ENCODE results near the gene CLEC2B.
A peak's percentile ranks its signal among the peaks of the same experiment; 100 is the strongest.
"Not testable (repeated sequence)": the region's sequence is repeated elsewhere in the genome, so short reads cannot be mapped to it uniquely, and the experiment has no call there.

The CLEC2B gene

GRCh38 chr12:9869307-9870161 is at the start of gene CLEC2B:
Gene CLEC2B (minus strand): TSS chr12:9869354.
- DNase-seq = no peak

- DNase-seq = no peak
Observed at GRCh38 chr12:9911708-9912107, 42.6 kb upstream of the CLEC2B start.

GRCh38 chr12:9910716-9911421 is 41.7 kb upstream of the CLEC2B start:
- no peak for DNase-seq

GRCh38 chr12:9909724-9910123 is 40.6 kb upstream of the CLEC2B start:
- no peak for DNase-seq

- no peak for DNase-seq
Observed at GRCh38 chr12:9908350-9908749, 39.2 kb upstream of the CLEC2B start.

GRCh38 chr12:9907769-9908168 is 38.6 kb upstream of the CLEC2B start:
- DNase-seq = no peak

GRCh38 chr12:9906873-9907272 is 37.7 kb upstream of the CLEC2B start:
- peak; percentile 36 for DNase-seq

GRCh38 chr12:9902539-9903228 is 33.5 kb upstream of the CLEC2B start:
- no peak for DNase-seq

GRCh38 chr12:9900930-9901329 is 31.8 kb upstream of the CLEC2B start:
- DNase-seq = no peak

- DNase-seq = no peak
Observed at GRCh38 chr12:9899209-9899608, 30.1 kb upstream of the CLEC2B start.

GRCh38 chr12:9897535-9897934 is 28.4 kb upstream of the CLEC2B start:
- DNase-seq = no peak

GRCh38 chr12:9895215-9895971 is 26.2 kb upstream of the CLEC2B start:
- DNase-seq = no peak

GRCh38 chr12:9888665-9889273 is 19.6 kb upstream of the CLEC2B start:
- no peak for DNase-seq

- no peak for DNase-seq
Observed at GRCh38 chr12:9883175-9883574, 14.0 kb upstream of the CLEC2B start.

- DNase-seq = no peak
Observed at GRCh38 chr12:9881988-9882387, 12.8 kb upstream of the CLEC2B start.

- DNase-seq = no peak
Observed at GRCh38 chr12:9881246-9881645, 12.1 kb upstream of the CLEC2B start, which contains the start of gene KLRF2. Gene KLRF2 (plus strand): TSS chr12:9881489. CDS start chr12:9881596, 107 bp downstream.

- no peak for DNase-seq
Observed at GRCh38 chr12:9880532-9881078, 11.5 kb upstream of the CLEC2B start.

- DNase-seq = not testable (repeated sequence)
Observed at GRCh38 chr12:9876120-9876519, 7.0 kb upstream of the CLEC2B start.

- DNase-seq = no peak
Observed at GRCh38 chr12:9872742-9873141, 3.6 kb upstream of the CLEC2B start.

GRCh38 chr12:9872162-9872561 is 3.0 kb upstream of the CLEC2B start:
- no peak for DNase-seq

GRCh38 chr12:9870286-9870866 is 1.2 kb upstream of the CLEC2B start:
- DNase-seq = no peak

- DNase-seq = no peak
Observed at GRCh38 chr12:9868951-9869306, 225 bp downstream of the CLEC2B start.
